Endodermal cell (in vitro differentiated cells): ENCODE data around the gene TFPI2. TPM values are rescaled to one million over a fixed set of nuclear protein-coding genes. Genes with fewer than 3 reads are reported as not detected.

Source experiments
- DNase-seq: peaks from one replicate; pipeline ENCODE4 v3.0.0-alpha.2; 2017
- H3K27ac ChIP-seq: 2 replicates; pipeline ENCODE4 v1.5.1; 2013; ENCODE audit warnings: mild to moderate bottlenecking, low read depth, low read length, moderate library complexity
- H3K27me3 ChIP-seq: 2 replicates; pipeline ENCODE4 v1.6.1; 2013; ENCODE audit warnings: mild to moderate bottlenecking, low read length, moderate library complexity; ENCODE audit not compliant: insufficient read depth, control insufficient read depth, poor library complexity, severe bottlenecking
- H3K36me3 ChIP-seq: 2 replicates; pipeline ENCODE4 v1.7.0; 2013; ENCODE audit warnings: mild to moderate bottlenecking, low read length, moderate library complexity; ENCODE audit not compliant: control insufficient read depth, insufficient read depth
- H3K4me1 ChIP-seq: one replicate; pipeline ENCODE4 v1.7.0; 2013; ENCODE audit warnings: low read length; ENCODE audit not compliant: control insufficient read depth, insufficient read depth
- H3K4me3 ChIP-seq: 2 replicates; pipeline ENCODE4 v1.5.1; 2013; ENCODE audit warnings: mild to moderate bottlenecking, low read length, moderate library complexity
- H3K9ac ChIP-seq: 2 replicates; pipeline ENCODE4 v1.6.1; 2013; ENCODE audit warnings: mild to moderate bottlenecking, low read length, moderate library complexity; ENCODE audit not compliant: poor library complexity, severe bottlenecking; ENCODE audit errors: extremely low read depth
- H3K9me3 ChIP-seq: 2 replicates; pipeline ENCODE4 v1.6.1; 2013; ENCODE audit warnings: mild to moderate bottlenecking, low read length, moderate library complexity; ENCODE audit not compliant: control insufficient read depth
- H3K27ac Mint-ChIP-seq: 2 replicates; pipeline ENCODE4 v1.8.0; 2020; ENCODE audit warnings: mixed read lengths
- H3K27me3 Mint-ChIP-seq: 2 replicates; pipeline ENCODE4 v1.8.0; 2021; ENCODE audit warnings: mild to moderate bottlenecking, mixed read lengths; ENCODE audit not compliant: insufficient read depth
- H3K36me3 Mint-ChIP-seq: 2 replicates; pipeline ENCODE4 v1.8.0; 2020; ENCODE audit warnings: low read depth, mixed read lengths
- H3K4me1 Mint-ChIP-seq: 2 replicates; pipeline ENCODE4 v1.8.0; 2020; ENCODE audit warnings: mixed read lengths
- H3K4me3 Mint-ChIP-seq: 2 replicates; pipeline ENCODE4 v1.8.0; 2020; ENCODE audit warnings: mild to moderate bottlenecking, moderate library complexity, mixed read lengths
- H3K9me3 Mint-ChIP-seq: 2 replicates; pipeline ENCODE4 v1.8.0; 2020; ENCODE audit warnings: mild to moderate bottlenecking, mixed read lengths
- CTCF ChIP-seq: fragments of 200-600 bp; sonication (generic); conservative IDR thresholded peaks from 2 replicates; pipeline ENCODE4 v1.5.0; 2021; ENCODE audit warnings: antibody characterized with exemption, mild to moderate bottlenecking
- whole genome bisulfite sequencing, 2 experiments: methylation state at CpG; one replicate each; pipeline versions ENCODE4 v1.1.5 to v1.1.7; 2013; ENCODE audit warnings: missing lambda C conversion rate in 2 of 2, mixed read lengths in 1 of 2; ENCODE audit not compliant: insufficient coverage in 1 of 2, insufficient read length in 1 of 2; 5-methylcytosine and 5-hydroxymethylcytosine counted together
- total RNA-seq, 2 donors: library from RNA; stranded (reverse); fragmentation: NEBNext Ultra II Directional in 1 of 2; extraction: Animal tissue kit (Norgen Biotek cat#: 25700) in 1 of 2; gene quantifications; 2 replicates in 1 of 2; 3 replicates in 1 of 2; pipeline ENCODE4 v1.2.1, GENCODE V29; 2021

The TFPI2 gene
- total RNA-seq, 2 donors from 2014 or later, result 2.3 to 3.1 TPM

DNA sequence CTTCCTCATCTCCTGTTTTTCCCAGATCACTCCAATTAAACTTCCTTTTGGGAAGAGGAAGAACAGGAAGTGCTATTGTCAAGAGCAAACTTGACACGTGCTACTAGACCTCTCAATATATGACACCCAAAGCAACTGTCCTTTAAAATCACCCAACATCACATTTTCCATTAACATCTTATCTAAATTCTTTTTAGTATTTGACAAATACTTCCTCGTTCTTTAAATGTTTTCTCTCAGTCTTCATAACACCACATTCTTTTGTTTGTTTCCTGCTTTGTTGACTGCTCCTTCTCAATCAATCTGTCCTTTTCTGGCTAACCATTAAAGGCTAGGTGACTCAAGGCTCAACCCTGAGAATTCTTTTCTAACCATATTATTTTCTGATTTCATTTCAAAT lies 7.1 kb upstream of the TFPI2 start:
- WGBS, 2 experiments, result 87 to 91% methylated on average over 1 to 2 of the region's 2 CpGs
- Histone ChIP-seq H3K9me3 (no peaks in the 10 kb centered on the region), H3K4me3 (no peak overlapping the region), H3K4me1 (no peaks in the 10 kb centered on the region), H3K27me3 (peaks cover 2% of the 10 kb centered on the region), H3K9ac (no peak overlapping the region), H3K27ac (no peak overlapping the region), H3K36me3 (no peaks in the 10 kb centered on the region)
- H3K4me1 Mint-ChIP-seq, result peaks cover 5% of the 10 kb centered on the region
- H3K9me3 Mint-ChIP-seq, result no peaks in the 10 kb centered on the region
- no peak overlapping the region for H3K4me3 Mint-ChIP-seq
- H3K27ac Mint-ChIP-seq, result no peak overlapping the region
- peaks cover 15% of the 10 kb centered on the region for H3K27me3 Mint-ChIP-seq
- H3K36me3 Mint-ChIP-seq, result no peaks in the 10 kb centered on the region
- TF ChIP-seq CTCF, result no peak
- DNase-seq, result no peak

DNA sequence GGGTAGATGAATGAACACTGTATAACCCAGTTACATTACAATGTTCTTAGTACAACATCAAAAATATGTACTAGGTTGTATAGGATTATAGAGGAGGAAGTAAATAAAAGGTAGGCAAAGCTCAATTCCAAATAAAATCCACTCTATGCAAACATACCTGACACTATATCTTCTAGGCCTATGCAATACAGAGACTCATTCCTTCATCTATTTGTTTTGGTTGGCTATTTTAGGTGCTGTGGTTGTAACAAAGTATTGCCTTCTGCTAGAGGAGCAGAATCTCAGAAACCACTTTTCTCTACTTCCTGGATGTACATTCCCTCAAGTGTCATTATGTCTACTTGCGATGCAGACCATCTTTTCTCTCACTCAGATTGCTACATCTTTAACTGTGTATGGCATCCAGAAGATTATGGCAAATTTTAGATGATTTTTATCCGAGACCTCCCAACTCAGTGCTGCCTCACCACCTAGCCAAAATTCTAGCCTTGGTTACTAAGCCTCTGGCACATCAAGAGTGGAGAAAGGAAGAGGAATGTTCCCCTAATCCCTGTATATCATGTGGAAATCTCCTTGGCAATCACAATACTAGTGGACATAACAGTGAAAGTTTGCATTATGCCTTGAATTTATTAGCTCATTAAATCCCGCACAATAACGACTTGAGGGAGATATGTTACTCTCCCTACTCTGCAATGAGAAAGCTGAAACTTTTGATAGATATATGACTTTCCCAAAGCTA lies 5.5 kb upstream of the TFPI2 start:
- Histone ChIP-seq H3K27me3 (peaks cover 16% of the 10 kb centered on the region), H3K36me3 (no peaks in the 10 kb centered on the region), H3K4me3 (no peak overlapping the region), H3K27ac (no peak overlapping the region), H3K4me1 (no peaks in the 10 kb centered on the region), H3K9me3 (no peaks in the 10 kb centered on the region), H3K9ac (no peak overlapping the region)
- 96 to 100% methylated on average over 2 to 4 of the region's 4 CpGs for WGBS, 2 experiments
- Mint-ChIP-seq H3K4me3 (no peak overlapping the region), H3K9me3 (no peaks in the 10 kb centered on the region), H3K27me3 (peaks cover 32% of the 10 kb centered on the region), H3K4me1 (peaks cover 5% of the 10 kb centered on the region), H3K36me3 (no peaks in the 10 kb centered on the region), H3K27ac (no peak overlapping the region)
- no peak for TF ChIP-seq CTCF
- no peak for DNase-seq

DNA sequence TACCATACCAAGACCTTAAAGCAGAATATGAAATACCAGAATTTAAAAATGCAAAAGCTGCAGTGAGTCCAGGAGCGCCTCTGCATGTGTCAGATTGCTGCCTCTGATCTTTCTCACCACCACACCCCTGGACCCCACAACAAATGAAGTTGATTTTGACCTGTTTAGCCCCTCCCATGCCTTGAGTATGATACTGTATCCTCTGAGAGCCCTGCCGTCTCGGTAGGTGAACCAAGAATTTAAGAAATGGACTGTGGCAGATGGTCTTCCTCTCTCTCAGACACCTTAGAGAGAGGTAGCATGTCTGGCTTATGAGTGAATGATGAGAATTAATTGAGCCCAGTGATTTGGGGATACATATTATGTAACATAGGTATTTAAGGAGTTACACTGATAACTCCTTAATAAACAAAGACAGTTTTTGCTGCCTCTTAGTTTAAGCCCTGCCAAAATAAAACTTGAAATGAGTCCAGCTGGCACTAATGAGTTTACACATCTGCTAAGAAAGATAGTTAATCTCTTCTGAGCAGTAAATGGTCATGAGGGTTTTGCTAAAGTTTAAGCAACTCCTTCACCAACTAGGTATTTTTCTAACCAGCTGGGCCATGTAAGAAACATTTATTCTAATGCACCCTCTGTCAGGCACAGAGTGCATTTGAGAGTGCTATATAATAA lies 4.5 kb upstream of the TFPI2 start:
- no peak overlapping the region for H3K27ac Mint-ChIP-seq

More for the DNA sequence above, 4.5 kb upstream of the TFPI2 start:
- Histone ChIP-seq H3K27ac (no peak overlapping the region), H3K27me3 (peaks cover 25% of the 10 kb centered on the region), H3K4me1 (no peaks in the 10 kb centered on the region), H3K36me3 (no peaks in the 10 kb centered on the region), H3K4me3 (no peak overlapping the region), H3K9ac (no peak overlapping the region), H3K9me3 (no peaks in the 10 kb centered on the region)
- Mint-ChIP-seq H3K4me1 (peaks cover 5% of the 10 kb centered on the region), H3K36me3 (no peaks in the 10 kb centered on the region), H3K4me3 (no peak overlapping the region), H3K27me3 (peaks cover 40% of the 10 kb centered on the region), H3K9me3 (no peaks in the 10 kb centered on the region)
- 93 to 100% methylated on average over 1 to 3 of the region's 3 CpGs for WGBS, 2 experiments
- DNase-seq, result no peak
- TF ChIP-seq CTCF, result no peak
